ENCODE measurements around the gene GSG1L2. TPM values are rescaled to one million over a fixed set of nuclear protein-coding genes. Genes with fewer than 3 reads are reported as not detected.

GSG1L2 gene
- total RNA-seq, 1 donor from 2014 or later, result not detected

- Histone ChIP-seq H3K4me3 (no peak overlapping the region), H3K27me3 (peaks cover 29% of the 10 kb centered on the region), H3K4me1 (no peaks in the 10 kb centered on the region), H3K27ac (no peak overlapping the region), H3K9me3 (no peaks in the 10 kb centered on the region), H3K36me3 (no peaks in the 10 kb centered on the region)
- intact Hi-C loops (cut with DNase I), result no loop called here
- no peak for ATAC-seq
- TF ChIP-seq CTCF (IDR thresholded peaks at IDR 0.05), result no peak
- no peak for DNase-seq
Measured at GRCh38 chr17:9755083-9755482, 66.8 kb downstream of the GSG1L2 start.

Other genes with a start within 250 kb of the GSG1L2 start
- 52.5 TPM for gene STX8, start 246.3 kb downstream of the GSG1L2 start, total RNA-seq
- gene CFAP52, start 245.4 kb downstream of the GSG1L2 start, total RNA-seq, result not detected
- 4.3 TPM for gene USP43, start 176.6 kb downstream of the GSG1L2 start, total RNA-seq
- gene DHRS7C, start 30.5 kb downstream of the GSG1L2 start, total RNA-seq, result not detected
- 1.8 TPM for gene GLP2R, start 3.8 kb upstream of the GSG1L2 start, total RNA-seq
- 0.17 TPM for gene RCVRN, start 83.2 kb upstream of the GSG1L2 start, total RNA-seq